Measurements from ENCODE around the gene FOXN1. TPM values are rescaled to one million over a fixed set of nuclear protein-coding genes. Genes with fewer than 3 reads are reported as not detected.

FOXN1 gene
- total RNA-seq, 1 experiment from 2014 or later: not detected

GRCh38 chr17:28476076-28476865, 29.9 kb upstream of the FOXN1 start:
- Mint-ChIP-seq H3K27ac (no peak overlapping the region), H3K27me3 (ENCODE audit: low read depth) (no peaks in the 10 kb centered on the region; the same call in 1 of the 2 replicates), H3K9me3 (no peaks in the 10 kb centered on the region), H3K4me3 (no peak overlapping the region), H3K36me3 (no peaks in the 10 kb centered on the region), H3K4me1 (peaks cover 9% of the 10 kb centered on the region)
- no peak for ATAC-seq
- DNase-seq (ENCODE audit: low spot score): no peak
- ChIA-PET CTCF (interaction anchor here (1.2 kb wide), 1 partner anchor 60 kb away, joined by 5 read pairs; no protein-coding TSS in a partner anchor), POLR2A (no interaction called here)
- no peak for TF ChIP-seq MAX (CRISPR knock-in tag; IDR thresholded peaks at IDR 0.05)
- no peak for TF ChIP-seq SMAD3 (CRISPR knock-in tag; IDR thresholded peaks at IDR 0.05; ENCODE audit: borderline replicate concordance)
- no peak for TF ChIP-seq NFYB (CRISPR knock-in tag; conservative IDR thresholded peaks at IDR 0.05; ENCODE audit: low read depth)
- TF ChIP-seq CDX4 (CRISPR knock-in tag; IDR thresholded peaks at IDR 0.05; ENCODE audit: borderline replicate concordance): no peak
- TF ChIP-seq NR3C1 (CRISPR knock-in tag; conservative IDR thresholded peaks at IDR 0.05; ENCODE audit: low read depth): no peak
- TF ChIP-seq TEAD1 (CRISPR knock-in tag; IDR thresholded peaks at IDR 0.05): no peak
- TF ChIP-seq ARID4B (CRISPR knock-in tag; IDR thresholded peaks at IDR 0.05; ENCODE audit: borderline replicate concordance): no peak
- TF ChIP-seq ETV6 (CRISPR knock-in tag; IDR thresholded peaks at IDR 0.05): no peak
- TF ChIP-seq RORB (CRISPR knock-in tag; IDR thresholded peaks at IDR 0.05): no peak
- no peak for TF ChIP-seq ZNF263 (CRISPR knock-in tag; IDR thresholded peaks at IDR 0.05; ENCODE audit: low read depth)
- TF ChIP-seq ATF3 (CRISPR knock-in tag; conservative IDR thresholded peaks at IDR 0.05): no peak
- no peak for TF ChIP-seq MLX (CRISPR knock-in tag; IDR thresholded peaks at IDR 0.05)
- no peak for TF ChIP-seq MXD4 (CRISPR knock-in tag; IDR thresholded peaks at IDR 0.05; ENCODE audit: borderline replicate concordance)
- TF ChIP-seq FOXP1 (CRISPR knock-in tag; IDR thresholded peaks at IDR 0.05; ENCODE audit: borderline replicate concordance): no peak
- TF ChIP-seq RELA (CRISPR knock-in tag; IDR thresholded peaks at IDR 0.05; ENCODE audit: borderline replicate concordance): no peak
- TF ChIP-seq ZNF138 (CRISPR knock-in tag; conservative IDR thresholded peaks at IDR 0.05): no peak
- TF ChIP-seq AFF4 (CRISPR knock-in tag; IDR thresholded peaks at IDR 0.05; ENCODE audit: borderline replicate concordance): no peak

Data from WTC11 (cell line).